ENCODE data around the gene ZNF282. TPM values are rescaled to one million over a fixed set of nuclear protein-coding genes. Genes with fewer than 3 reads are reported as not detected.

The ZNF282 gene
- 18.2 and 20.1 TPM in 2 replicates for total RNA-seq

GRCh38 chr7:149195180-149196150, at the start of gene ZNF282:
ZNF282 (plus strand) TSS chr7:149195546; CDS start chr7:149195590, 44 bp downstream.

GRCh38 chr7:149147072-149147751, 48.1 kb upstream of the ZNF282 start, which contains the start of gene ZNF398:
ZNF398 (plus strand) TSS chr7:149147453; CDS start chr7:149147743, 290 bp downstream.

GRCh38 chr7:149239345-149240143, 44.2 kb downstream of the ZNF282 start, which contains the start of gene ZNF212:
ZNF212 (plus strand) TSS chr7:149239651; CDS start chr7:149239779, 128 bp downstream.

GRCh38 chr7:149261829-149262617, 66.7 kb downstream of the ZNF282 start, which contains the start of gene ZNF783:
ZNF783 (plus strand) TSS chr7:149262196; CDS start chr7:149262334, 138 bp downstream.

Other genes with a start within 250 kb of the ZNF282 start
- 289 and 307 TPM in 2 replicates for gene PDIA4, start 167.0 kb upstream of the ZNF282 start, total RNA-seq
- 2.9 and 3.6 TPM in 2 replicates for gene ZNF786, start 104.8 kb upstream of the ZNF282 start, total RNA-seq
- gene ZNF425, start 69.2 kb upstream of the ZNF282 start, total RNA-seq: 2.7 and 4.1 TPM in 2 replicates
- gene ZNF398, start 48.1 kb upstream of the ZNF282 start, total RNA-seq: 6.3 and 16.5 TPM in 2 replicates
- 3.1 and 3.8 TPM in 2 replicates for gene ZNF212, start 44.1 kb downstream of the ZNF282 start, total RNA-seq
- 4.9 and 10.8 TPM in 2 replicates for gene ZNF783, start 66.7 kb downstream of the ZNF282 start, total RNA-seq

All from cardiac atrium fibroblast (primary cell).